A673 (cell line): ENCODE results near the gene MAPRE3.

Experiments
- CTCF ChIP-seq: fragments of 300-800, 200-600 bp; sonication (generic); conservative IDR thresholded peaks from 2 replicates; pipeline ENCODE4 v1.5.1; 2017; ENCODE audit warnings: low read depth, mild to moderate bottlenecking, antibody characterized with exemption, low read length, moderate library complexity, mixed read lengths
- EZH2 ChIP-seq: fragments of 200-600 bp; sonication (generic); IDR thresholded peaks from 2 replicates; pipeline ENCODE4 v1.6.1; 2017; ENCODE audit warnings: borderline replicate concordance, low read depth, mild to moderate bottlenecking, mixed read lengths, antibody characterized with exemption, low read length; ENCODE audit not compliant: poor library complexity, severe bottlenecking

DNA sequence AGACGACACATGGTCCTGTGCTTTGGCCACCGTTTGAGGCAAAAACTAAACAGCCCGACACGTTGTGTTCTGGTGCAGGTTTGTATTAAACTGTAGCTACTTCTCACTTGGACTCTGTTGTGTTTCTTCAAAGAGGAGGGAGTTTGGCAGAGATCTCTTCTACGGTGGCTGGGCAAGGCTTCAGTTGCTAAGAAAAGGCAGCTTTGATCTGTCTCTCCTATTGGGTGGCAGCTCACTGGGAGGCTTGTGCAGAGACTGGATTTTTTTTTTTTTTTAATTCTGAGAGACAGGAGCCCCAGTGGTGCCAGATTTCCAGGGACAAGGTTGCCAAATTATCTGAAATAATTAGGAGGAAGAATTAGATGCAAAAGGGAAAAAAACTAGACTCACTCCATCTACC is 20.2 kb upstream of the MAPRE3 start:
- TF ChIP-seq CTCF (no peak), EZH2 (no peak)
